ENCODE measurements around the gene GPR137B.

GPR137B gene

GRCh38 chr1:236114076-236114747 is 28.1 kb upstream of the GPR137B start:
- DNase-seq = no peak

GRCh38 chr1:236117710-236118109 is 24.6 kb upstream of the GPR137B start:
- no peak for DNase-seq

GRCh38 chr1:236119943-236120484 is 22.3 kb upstream of the GPR137B start:
- DNase-seq = no peak

- no peak for DNase-seq
Observed at GRCh38 chr1:236120721-236121153, 21.6 kb upstream of the GPR137B start.

- DNase-seq = no peak
Observed at GRCh38 chr1:236122176-236122575, 20.2 kb upstream of the GPR137B start.

- DNase-seq = no peak
Observed at GRCh38 chr1:236123563-236123962, 18.8 kb upstream of the GPR137B start.

GRCh38 chr1:236124965-236125364 is 17.4 kb upstream of the GPR137B start:
- no peak for DNase-seq

- no peak for DNase-seq
Observed at GRCh38 chr1:236127045-236127444, 15.3 kb upstream of the GPR137B start.

- no peak for DNase-seq
Observed at GRCh38 chr1:236128646-236129178, 13.6 kb upstream of the GPR137B start.

- DNase-seq = no peak
Observed at GRCh38 chr1:236129306-236129705, 13.0 kb upstream of the GPR137B start.

GRCh38 chr1:236130372-236130771 is 12.0 kb upstream of the GPR137B start:
- no peak for DNase-seq

GRCh38 chr1:236131916-236132315 is 10.4 kb upstream of the GPR137B start:
- DNase-seq = no peak

- no peak for DNase-seq
Observed at GRCh38 chr1:236132420-236133046, 9.8 kb upstream of the GPR137B start.

- no peak for DNase-seq
Observed at GRCh38 chr1:236133339-236133738, 9.0 kb upstream of the GPR137B start.

- DNase-seq = no peak
Observed at GRCh38 chr1:236133802-236134201, 8.5 kb upstream of the GPR137B start.

- no peak for DNase-seq
Observed at GRCh38 chr1:236137285-236137852, 5.0 kb upstream of the GPR137B start.

GRCh38 chr1:236139495-236139894 is 2.8 kb upstream of the GPR137B start:
- DNase-seq = no peak

- no peak for DNase-seq
Observed at GRCh38 chr1:236140705-236141446, 1.5 kb upstream of the GPR137B start.

GRCh38 chr1:236141447-236142252 is 689 bp upstream of the GPR137B start:
- peak; percentile 18 for DNase-seq

GRCh38 chr1:236143104-236143948 is 987 bp downstream of the GPR137B start:
- no peak for DNase-seq

GRCh38 chr1:236144033-236144432 is 1.7 kb downstream of the GPR137B start:
- DNase-seq = no peak
